NOMO-1 treated with dmso at 0.1 percent for 144 hours (cell line): ENCODE results near the gene TRAK1.

ENCODE experiments used
- DNase-seq: peaks from one replicate; lab custom pipeline; 2025; ENCODE audit not compliant: unreplicated experiment; lab: John Stamatoyannopoulos, UW

TRAK1 gene

DNA sequence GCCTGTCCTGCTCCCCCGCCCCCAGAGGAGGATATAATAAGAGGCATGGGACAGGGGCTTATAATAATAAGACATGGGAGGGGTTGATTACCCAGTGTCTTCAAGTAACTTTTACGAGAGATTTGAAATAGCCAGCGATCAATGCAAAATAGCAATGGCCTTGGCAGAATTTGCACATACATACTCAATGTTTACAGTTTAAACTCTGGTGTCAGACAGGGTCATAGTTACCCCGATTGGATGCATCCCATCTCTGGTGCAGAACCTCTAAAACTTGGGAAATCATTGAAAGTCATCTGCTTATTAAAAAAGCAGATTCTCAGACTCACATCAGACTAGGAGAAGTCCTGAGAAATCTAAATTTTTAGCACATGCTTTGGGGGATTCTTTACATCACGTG, 61.0 kb downstream of the TRAK1 start:
- DNase-seq, result no peak

DNA sequence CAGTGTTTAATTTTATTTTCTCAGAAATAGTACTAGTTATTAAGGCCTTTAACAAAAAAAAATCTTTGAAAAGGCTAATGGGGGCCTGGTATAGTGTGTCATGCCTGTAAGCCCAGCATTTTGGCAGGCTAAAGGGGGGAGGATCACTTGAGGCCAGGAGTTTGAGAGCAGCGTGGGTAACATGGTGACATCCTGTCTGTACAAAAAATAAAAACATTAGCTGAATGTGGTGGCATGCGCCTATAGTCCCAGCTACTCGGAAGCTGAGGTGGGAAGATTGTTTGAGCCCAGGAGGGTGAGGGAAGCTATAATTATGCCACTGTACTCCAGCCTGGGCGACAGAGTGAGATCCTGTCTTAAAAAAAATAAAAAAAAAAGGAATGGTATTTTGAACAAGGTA, 61.9 kb downstream of the TRAK1 start:
- DNase-seq, result no peak

DNA sequence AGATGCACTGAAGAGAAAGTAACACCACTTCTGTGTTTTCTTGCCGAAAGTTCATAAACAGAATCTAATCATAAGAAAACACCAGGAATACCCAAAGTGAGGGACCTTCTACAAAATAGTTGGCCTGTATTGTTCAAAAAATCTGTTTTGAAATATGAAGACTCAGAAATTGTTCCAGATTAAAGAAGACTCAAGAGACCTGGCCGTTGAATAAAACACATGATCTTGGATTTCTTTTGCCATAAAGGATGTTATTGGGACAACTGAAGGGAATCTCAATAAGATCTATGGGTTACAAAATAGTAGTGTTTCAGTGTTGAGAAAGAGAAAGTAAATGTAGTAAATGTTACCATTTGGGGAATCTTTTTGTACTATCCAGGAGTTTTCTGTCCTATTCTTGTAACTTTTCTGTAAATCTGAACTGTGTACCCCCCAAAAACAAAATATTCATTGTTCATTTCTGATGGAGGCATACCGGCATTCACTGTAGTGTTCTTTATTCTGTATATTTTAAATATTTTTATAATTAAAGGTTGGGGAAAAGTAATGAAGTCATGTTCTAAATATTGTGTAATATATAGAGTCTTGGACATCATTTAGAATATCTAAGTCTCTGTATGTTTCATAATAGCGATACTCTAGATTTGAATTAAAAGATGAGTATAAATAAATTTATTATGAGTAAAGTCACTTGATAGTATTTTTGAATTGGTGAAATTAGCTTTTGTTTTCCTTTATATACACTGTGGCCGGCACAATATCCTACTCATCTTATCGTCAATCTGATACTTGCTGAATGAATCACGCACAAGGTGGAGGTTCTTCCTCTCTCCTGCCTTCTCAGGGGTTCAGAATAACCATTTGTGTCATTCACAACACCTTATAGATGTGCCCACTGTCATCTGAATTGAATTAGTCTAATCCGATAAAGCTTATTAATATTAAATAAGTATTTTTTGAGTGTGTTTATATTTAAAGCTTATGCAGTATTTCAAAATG, 66.7 kb downstream of the TRAK1 start:
- no peak for DNase-seq

DNA sequence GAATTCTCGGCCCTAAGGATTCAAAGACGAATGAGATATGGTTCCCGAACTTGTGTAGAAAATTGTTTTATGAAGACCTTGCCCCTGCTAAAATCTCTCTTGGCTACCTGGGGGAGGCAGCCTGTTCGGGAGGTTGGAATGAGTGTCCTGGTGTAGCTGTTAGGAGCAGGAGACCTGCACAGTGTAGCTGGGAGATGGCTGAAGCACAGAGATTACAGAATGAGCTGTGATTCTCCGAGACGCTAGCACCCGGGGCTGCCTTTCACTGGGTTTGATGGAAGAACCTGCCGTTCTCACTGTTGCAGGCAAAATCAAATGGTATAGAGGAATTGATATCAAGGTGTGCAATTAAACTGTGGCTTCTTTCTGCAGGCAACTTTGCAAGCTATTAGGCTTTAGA, 68.0 kb downstream of the TRAK1 start:
- no peak for DNase-seq

DNA sequence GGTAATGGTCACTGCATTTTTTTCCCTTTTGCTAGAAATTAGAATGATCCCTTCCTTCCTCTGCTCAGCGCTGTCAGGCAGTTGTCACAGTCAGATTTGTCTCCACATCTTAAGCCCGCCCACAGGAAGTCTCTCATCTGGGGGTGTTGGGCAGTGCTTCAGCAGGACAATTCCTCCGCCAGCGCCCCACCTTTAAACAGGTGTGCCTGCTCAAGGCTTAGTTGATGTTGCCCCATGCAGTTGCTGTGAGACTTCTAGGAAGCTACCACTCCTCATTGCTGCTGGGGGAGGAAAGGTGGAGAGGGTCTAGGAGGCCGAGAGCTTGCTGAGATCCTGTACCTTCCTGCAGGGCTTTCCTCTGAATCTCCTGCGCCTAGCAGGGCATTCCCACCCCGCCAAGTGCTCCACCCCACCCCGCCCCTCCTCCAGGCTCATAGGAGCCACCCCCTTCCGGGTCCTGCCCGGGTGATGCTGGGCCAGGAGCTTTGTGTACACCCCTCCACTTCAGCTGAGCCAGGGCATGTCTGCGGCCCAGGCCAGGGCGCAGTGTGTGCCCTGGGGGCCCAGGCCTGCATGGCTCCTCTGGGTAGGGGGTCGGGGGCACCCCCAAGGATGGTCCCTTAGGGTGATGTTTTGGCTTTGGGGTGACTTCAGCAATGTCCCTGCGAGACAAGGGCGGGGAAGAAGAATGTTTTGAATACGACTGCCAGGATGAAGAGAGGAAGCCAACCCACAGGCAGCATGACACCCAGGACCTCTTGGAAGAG, 68.7 kb downstream of the TRAK1 start:
- DNase-seq, result no peak

DNA sequence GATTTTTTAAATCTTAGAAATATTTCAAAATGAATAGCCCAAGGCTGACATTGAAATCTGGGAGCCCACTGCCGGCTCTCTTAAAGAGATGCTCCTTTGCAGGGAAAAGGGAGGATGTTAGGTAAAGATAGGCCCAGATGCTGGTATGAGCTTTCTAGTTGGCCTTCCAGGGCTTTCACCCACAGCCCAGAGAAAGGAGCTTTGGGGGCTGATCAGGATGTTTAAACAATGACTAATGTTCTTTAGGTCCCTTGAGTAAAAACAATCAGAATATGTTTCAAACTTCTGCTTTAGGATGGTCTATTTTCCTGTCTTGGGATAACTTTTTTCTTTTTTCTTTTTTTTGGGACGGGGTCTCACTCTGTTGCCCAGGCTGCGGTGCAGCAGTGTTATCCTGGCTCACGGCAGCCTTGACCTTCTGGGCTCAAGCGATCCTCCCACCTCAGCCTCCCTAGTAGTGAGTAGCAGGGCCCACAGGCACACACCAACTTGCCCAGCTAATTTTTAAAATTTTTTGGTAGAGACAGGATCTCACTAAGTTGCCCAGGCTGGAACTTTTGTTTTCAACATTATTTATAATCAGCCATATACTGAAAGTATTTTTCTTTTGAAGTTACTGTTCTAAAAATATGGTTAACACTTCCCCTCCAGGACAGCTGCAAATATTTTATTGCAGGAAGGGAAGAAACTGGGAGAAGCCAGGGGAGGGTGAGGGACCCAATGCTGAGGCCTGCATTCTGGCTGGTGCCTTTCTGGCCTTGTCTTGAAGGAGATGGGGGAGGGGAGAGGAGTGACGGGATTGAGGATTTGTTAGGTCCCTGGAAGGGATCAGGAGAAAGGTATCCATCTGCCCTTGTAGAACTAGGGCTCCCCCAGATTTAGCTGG, 70.1 kb downstream of the TRAK1 start:
- DNase-seq, result no peak

DNA sequence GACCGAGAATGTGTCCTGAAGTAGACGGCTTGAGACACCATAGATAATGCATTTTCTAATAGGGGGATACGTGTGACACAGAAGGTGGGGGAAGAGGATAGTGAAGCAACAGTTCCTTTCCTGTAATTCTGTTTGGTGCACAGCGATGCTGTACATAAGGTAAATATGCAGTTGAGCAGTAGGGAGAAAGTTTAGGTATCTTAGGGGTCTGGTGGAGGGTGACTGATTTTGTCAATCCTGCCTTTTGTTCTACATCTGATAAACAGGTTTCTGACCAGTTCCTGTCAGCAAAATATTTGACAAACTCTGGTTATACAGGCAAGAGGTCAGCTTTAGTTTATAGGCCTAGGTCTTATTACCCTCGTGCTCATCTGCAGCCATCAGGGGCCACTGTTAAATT, 71.3 kb downstream of the TRAK1 start:
- no peak for DNase-seq

GRCh38 chr3:42163622-42164244, 72.6 kb downstream of the TRAK1 start:
- DNase-seq, result no peak

- no peak for DNase-seq
These were observed 73.5 kb downstream of the TRAK1 start for GRCh38 chr3:42164656-42165055.

DNA sequence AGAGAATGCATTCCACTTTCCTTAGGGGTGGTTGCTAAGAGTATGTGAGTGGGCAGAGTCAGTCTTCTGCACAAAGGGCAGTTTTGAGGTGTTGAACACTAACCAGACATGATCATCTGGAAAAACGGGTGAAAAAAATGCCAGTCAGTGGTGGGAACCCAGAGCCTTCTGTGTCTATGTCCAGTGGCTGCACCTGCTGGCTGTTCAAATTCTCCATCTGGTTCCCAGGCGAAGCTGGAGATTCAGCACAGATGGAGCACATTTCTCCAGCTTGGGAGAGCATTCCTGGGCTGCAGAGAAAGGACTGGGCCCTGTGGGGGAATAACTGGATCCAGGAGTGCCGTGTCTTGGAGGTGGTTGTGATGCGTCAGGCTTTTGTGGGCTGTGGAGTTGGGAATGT, 74.1 kb downstream of the TRAK1 start:
- no peak for DNase-seq

- DNase-seq, result no peak
These were observed 75.1 kb downstream of the TRAK1 start for GRCh38 chr3:42166214-42166613.

- no peak for DNase-seq
These were observed 75.6 kb downstream of the TRAK1 start for GRCh38 chr3:42166662-42167300.

DNA sequence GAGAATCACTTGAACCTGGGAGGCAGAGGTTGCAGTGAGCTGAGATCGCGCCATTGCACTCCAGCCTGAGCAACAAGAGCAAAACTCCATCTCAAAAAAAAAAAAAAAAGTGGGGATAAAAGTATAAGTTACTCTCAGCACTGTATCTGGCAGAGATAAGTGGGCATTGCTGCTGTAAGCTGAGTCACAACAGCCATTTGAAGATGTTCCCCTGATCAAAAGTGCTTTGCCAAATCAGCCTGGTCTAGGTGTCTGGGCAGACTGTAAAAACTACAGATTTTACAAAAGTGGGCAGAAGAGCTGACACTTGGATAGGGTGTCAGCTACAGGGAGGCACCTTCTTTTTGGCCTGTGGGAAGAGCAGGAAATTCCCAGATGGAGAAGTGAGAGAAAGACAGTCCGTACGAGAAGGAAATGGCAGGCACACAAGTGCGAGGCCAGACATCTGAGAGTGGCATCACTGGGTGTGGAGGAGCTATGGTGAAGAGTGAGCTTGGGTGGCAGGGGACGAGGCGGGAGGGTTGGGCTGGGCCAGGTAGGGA, 78.5 kb downstream of the TRAK1 start:
- no peak for DNase-seq

DNA sequence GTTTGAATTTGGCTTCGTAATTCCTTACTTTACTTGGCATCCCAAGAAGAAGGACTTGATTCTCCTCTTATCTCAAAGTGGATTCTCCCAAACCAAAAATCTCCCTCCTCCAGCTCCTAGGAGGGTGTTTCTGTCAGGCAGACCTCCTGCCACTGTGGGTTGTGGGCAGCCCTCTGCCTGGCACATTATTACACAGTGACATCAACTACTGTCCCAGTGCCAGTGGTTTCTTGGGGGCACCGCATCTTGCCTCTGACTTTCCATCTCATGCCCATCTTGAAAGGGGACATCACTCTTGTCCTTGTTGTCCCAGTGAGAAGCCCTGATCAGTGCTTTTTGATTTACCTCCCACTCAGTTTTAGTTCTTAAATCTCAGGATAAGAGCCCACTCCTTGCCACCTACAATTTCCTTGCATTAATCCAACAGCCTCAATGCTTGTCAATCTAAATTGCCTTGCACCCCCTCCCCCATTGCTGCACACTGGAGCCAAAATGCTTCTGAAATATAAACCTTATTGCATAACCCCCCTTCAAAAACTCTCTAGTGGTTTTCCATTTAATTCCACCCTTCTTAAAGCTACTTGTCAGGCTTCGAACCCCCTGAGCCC, 81.0 kb downstream of the TRAK1 start:
- no peak for DNase-seq

DNA sequence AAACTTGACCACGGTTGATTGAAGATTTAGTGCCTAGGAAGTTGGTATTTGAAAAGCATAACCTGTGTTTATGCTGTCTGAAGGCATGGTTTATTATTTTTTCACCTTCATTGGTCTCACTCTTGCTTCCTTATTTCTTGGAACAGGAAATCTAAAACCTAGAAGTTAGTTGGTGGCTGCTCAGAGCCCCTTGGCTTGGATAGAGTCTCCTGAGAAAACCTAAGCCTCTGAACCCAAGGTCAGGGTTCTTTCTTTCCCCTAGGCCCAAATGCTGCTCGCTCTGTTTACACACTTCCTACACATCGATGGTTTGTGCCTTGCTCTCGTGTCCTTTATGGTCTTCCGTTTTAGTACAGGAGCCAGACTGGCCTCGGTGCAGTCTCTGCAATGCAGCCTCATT, 82.2 kb downstream of the TRAK1 start:
- DNase-seq, result no peak

DNA sequence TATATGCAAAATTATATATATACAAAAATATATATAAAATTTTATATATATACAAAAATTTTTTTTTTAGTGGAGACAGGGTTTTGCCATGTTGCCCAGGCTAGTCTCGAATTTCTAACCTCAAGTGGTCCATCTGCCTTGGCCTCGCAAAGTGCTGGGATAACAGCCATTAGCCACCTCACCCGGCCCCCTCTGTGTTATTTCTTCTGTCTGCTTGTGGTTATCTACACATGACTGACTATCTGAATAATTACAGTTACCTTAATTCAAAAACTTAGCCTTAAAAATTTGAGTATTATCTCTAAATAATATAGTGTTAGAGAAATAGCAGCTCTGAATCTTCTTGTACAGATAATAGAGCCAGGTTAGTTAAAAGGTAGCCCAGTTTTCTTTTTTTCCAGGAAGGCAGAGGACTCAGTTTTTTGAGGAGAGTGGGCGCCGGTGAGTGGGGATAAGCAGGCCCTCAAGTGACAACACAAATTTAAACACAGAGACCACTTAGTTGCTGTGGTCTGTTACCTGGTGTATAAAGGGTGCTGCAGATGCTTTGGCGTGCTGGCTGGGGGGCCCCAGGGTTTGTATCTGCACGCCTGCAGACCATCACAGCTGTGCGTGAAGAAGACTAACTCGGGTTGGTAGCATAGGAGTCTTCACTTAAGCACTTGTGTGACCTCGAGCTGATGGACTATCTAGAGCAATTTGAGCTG, 83.7 kb downstream of the TRAK1 start:
- no peak for DNase-seq

DNA sequence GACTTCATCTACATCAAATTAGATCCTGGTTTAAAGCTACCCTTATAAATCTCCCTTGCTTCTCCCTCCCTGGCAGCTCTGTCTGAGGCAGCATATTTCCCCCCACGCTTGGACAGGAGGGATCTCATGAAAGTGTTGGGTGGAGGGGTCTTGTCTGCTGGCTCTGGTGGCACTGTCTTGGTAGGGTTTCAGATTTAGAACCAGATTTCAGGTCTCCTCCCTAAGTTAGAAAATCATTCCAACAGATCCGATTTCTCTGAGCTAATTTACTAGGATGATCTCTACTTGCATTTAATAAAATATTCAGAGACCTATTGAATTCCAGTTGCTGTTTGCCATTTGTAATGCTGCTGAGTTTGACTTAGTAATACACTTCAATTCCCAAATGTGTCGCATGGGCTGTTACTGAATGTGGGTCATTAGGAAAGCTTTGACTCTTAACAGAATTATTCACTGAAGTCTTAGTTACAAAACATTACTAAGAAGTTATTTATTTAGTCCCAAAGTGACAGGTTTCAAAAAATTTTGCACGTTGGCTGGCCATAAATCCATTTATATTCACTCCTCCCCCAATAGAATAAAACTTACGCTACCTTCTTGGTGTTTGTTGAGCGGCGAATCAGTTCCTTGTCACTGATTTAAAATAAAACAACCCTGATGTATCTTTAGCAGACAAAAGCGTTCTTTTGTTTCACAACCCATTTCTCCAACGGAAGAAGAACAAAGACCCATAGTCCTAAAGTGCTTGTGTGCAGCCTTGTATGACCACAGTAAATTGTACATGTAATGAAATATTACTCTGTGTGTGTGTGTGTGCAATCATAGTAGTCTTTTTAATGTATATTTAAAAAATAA, 84.5 kb downstream of the TRAK1 start:
- DNase-seq, result no peak
